HL-60 (cell line): ENCODE results near the gene HELZ.

ENCODE experiments used
- POLR2AphosphoS5 ChIP-seq: IDR thresholded peaks from 2 replicates; pipeline ENCODE4 v1.6.1; 2012; ENCODE audit warnings: low read depth
- TF ChIP-seq, protein P1 (sequence below): IDR thresholded peaks from one replicate; pipeline ENCODE4 v1.5.1; 2011; ENCODE audit warnings: low read length, control low read depth, inconsistent platforms; ENCODE audit not compliant: insufficient read depth
- TF ChIP-seq, protein P2 (sequence below): IDR thresholded peaks from 2 replicates; pipeline ENCODE4 v1.6.1; 2012; ENCODE audit warnings: low read depth; ENCODE audit not compliant: insufficient replicate concordance

DNA sequence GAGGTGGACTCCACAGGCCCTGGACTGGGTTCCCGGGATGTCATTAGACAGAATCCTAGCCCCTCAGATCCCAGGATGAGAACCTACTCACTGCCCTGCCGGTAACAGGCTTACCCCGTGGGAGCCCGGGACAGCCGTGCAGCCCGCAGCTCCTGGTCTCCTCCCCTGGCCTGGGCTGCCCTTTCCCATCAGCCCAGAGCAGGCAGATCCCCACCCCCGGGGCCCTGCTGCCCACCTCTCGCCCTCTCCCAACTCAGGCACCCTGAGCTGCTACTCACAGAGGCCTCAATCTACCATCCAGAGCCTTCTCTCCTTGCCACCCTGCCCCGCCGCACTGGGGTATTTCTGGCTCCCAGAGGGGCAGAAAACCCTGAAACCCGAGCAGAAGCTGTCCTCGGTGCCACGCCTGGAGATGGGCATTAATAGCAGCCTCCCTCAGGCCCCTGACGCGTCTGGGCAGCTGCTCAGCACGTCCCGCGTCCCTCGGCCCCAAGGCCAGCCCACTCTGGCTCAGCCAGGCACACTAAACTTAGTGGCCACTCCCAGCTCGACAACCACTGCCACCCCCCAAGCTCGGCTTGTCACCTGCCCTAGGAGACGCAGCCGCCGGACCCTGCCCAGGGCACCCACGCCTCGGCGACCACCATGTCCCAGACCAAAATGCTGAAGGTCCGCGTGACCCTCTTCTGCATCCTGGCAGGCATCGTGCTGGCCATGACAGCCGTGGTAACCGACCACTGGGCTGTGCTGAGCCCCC lies 200.8 kb downstream of the HELZ start, which contains the start of gene CACNG1:
- TF ChIP-seq, protein P1, sequence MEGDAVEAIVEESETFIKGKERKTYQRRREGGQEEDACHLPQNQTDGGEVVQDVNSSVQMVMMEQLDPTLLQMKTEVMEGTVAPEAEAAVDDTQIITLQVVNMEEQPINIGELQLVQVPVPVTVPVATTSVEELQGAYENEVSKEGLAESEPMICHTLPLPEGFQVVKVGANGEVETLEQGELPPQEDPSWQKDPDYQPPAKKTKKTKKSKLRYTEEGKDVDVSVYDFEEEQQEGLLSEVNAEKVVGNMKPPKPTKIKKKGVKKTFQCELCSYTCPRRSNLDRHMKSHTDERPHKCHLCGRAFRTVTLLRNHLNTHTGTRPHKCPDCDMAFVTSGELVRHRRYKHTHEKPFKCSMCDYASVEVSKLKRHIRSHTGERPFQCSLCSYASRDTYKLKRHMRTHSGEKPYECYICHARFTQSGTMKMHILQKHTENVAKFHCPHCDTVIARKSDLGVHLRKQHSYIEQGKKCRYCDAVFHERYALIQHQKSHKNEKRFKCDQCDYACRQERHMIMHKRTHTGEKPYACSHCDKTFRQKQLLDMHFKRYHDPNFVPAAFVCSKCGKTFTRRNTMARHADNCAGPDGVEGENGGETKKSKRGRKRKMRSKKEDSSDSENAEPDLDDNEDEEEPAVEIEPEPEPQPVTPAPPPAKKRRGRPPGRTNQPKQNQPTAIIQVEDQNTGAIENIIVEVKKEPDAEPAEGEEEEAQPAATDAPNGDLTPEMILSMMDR: no peak
- TF ChIP-seq POLR2AphosphoS5: no peak
- TF ChIP-seq, protein P2, sequence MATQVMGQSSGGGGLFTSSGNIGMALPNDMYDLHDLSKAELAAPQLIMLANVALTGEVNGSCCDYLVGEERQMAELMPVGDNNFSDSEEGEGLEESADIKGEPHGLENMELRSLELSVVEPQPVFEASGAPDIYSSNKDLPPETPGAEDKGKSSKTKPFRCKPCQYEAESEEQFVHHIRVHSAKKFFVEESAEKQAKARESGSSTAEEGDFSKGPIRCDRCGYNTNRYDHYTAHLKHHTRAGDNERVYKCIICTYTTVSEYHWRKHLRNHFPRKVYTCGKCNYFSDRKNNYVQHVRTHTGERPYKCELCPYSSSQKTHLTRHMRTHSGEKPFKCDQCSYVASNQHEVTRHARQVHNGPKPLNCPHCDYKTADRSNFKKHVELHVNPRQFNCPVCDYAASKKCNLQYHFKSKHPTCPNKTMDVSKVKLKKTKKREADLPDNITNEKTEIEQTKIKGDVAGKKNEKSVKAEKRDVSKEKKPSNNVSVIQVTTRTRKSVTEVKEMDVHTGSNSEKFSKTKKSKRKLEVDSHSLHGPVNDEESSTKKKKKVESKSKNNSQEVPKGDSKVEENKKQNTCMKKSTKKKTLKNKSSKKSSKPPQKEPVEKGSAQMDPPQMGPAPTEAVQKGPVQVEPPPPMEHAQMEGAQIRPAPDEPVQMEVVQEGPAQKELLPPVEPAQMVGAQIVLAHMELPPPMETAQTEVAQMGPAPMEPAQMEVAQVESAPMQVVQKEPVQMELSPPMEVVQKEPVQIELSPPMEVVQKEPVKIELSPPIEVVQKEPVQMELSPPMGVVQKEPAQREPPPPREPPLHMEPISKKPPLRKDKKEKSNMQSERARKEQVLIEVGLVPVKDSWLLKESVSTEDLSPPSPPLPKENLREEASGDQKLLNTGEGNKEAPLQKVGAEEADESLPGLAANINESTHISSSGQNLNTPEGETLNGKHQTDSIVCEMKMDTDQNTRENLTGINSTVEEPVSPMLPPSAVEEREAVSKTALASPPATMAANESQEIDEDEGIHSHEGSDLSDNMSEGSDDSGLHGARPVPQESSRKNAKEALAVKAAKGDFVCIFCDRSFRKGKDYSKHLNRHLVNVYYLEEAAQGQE: no peak
